GM12872 (cell line): ENCODE results near the gene LDLR.

ENCODE experiments used
- TF ChIP-seq, protein P1 (sequence below): IDR thresholded peaks from 3 replicates; pipeline ENCODE4 v1.5.1; 2011; ENCODE audit warnings: low read depth, mild to moderate bottlenecking, low read length, moderate library complexity; ENCODE audit not compliant: insufficient read depth

The LDLR gene

DNA sequence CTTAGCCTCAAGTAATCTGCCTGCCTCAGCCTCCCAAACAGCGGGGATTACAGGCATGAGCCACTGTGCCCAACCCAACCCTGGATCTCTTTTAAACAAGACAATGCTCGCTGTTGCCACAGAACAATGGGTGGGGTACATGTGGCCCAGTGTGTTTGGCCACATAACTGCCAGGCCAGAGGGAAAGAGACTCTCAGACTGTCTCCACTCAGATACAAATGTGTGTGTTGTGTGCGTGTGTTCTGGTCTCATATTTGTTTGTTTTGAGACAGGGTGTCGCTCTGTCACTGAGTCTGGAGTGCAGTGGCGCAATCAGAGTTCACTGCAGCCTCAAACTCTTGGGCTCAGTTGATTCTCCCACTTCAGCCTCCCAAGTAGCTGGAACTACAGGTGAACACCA is 25.8 kb downstream of the LDLR start:
- TF ChIP-seq, protein P1, sequence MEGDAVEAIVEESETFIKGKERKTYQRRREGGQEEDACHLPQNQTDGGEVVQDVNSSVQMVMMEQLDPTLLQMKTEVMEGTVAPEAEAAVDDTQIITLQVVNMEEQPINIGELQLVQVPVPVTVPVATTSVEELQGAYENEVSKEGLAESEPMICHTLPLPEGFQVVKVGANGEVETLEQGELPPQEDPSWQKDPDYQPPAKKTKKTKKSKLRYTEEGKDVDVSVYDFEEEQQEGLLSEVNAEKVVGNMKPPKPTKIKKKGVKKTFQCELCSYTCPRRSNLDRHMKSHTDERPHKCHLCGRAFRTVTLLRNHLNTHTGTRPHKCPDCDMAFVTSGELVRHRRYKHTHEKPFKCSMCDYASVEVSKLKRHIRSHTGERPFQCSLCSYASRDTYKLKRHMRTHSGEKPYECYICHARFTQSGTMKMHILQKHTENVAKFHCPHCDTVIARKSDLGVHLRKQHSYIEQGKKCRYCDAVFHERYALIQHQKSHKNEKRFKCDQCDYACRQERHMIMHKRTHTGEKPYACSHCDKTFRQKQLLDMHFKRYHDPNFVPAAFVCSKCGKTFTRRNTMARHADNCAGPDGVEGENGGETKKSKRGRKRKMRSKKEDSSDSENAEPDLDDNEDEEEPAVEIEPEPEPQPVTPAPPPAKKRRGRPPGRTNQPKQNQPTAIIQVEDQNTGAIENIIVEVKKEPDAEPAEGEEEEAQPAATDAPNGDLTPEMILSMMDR: no peak

DNA sequence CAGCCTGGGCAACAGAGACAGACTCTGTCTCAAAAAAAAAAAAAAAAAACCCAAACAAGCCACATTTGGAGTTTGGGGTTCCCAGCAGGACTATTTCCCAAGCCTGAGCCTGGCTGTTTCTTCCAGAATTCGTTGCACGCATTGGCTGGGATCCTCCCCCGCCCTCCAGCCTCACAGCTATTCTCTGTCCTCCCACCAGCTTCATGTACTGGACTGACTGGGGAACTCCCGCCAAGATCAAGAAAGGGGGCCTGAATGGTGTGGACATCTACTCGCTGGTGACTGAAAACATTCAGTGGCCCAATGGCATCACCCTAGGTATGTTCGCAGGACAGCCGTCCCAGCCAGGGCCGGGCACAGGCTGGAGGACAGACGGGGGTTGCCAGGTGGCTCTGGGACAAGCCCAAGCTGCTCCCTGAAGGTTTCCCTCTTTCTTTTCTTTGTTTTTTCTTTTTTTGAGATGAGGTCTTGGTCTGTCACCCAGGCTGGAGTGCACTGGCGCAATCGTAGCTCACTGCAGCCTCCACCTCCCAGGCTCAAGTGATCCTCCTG is 26.7 kb downstream of the LDLR start:
- TF ChIP-seq, protein P1: no peak

- TF ChIP-seq, protein P1: no peak
These were observed 27.2 kb downstream of the LDLR start for GRCh38 chr19:11116507-11116906.

GRCh38 chr19:11123114-11123513 is 33.9 kb downstream of the LDLR start:
- TF ChIP-seq, protein P1: no peak

DNA sequence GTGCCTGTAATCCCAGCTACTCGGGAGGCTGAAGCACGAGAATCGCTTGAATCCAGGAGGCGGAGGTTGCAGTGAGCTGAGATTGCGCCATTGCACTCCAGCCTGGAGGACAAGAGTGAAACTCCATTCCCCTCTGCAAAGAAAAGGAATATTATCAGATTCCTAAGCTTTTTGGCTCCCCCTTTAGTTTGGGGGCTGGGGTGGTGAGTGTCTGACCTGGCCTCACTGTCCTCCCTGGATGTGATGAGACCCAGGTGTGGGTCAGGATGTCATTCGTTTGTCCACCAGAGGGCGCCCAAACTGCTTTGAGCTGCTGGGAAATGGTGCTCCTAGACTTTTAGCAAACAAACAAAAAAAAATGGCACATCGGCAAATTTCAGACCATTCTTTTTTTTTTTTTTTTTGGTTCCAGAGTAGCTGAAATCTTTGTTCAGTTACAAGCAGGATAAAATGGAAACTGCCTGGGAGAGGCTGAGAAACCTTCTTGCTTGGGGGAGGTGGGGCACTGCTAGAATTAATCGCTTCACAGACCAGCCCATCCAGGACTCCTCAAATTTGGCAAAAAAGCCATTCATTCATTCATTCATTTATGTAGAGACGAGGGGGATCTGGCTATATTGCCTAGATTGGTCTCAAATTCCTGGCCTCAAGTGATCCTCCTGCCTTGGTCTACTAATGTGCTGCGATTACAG is 36.9 kb downstream of the LDLR start:
- TF ChIP-seq, protein P1: peak; percentile 84

GRCh38 chr19:11127905-11128304 is 38.6 kb downstream of the LDLR start:
- TF ChIP-seq, protein P1: no peak

DNA sequence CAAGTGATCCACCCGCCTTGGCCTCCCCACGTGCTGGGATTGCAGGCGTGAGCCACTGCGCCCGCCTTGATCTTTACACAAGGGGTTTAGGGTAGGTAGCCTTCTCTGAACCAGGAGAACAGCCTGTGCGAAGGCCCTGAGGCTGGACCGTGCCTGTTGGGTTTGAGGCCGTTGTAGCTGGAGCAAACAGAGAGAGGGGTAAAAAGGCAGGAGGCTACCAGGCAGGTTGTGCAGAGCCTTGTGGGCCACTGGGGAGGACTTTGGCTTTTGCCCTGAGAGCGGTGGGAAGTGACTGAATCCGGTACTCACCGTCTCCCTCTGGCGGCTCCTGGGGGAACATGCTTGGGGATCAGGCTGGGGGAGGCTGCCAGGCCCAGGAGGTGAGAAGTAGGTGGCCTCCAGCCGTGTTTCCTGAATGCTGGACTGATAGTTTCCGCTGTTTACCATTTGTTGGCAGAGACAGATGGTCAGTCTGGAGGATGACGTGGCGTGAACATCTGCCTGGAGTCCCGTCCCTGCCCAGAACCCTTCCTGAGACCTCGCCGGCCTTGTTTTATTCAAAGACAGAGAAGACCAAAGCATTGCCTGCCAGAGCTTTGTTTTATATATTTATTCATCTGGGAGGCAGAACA is 41.7 kb downstream of the LDLR start:
- TF ChIP-seq, protein P1: peak; percentile 98
